Fibroblast of mammary gland (primary cell): ENCODE data around the gene DNM2.
"Not testable (repeated sequence)": the region's sequence is repeated elsewhere in the genome, so short reads cannot be mapped to it uniquely, and the experiment has no call there.

Experiments used
- DNase-seq: peaks from one replicate; pipeline ENCODE4 v3.0.0-alpha.2; 2010; ENCODE audit warnings: low read depth
- H3K4me3 ChIP-seq: 2 replicates; pipeline ENCODE4 v1.5.1; 2011; ENCODE audit warnings: low read depth, mild to moderate bottlenecking, low read length, moderate library complexity; ENCODE audit not compliant: control insufficient read depth
- CTCF ChIP-seq: conservative IDR thresholded peaks from 2 replicates; pipeline ENCODE4 v1.5.1; 2011; ENCODE audit warnings: low read depth, low read length, inconsistent platforms; ENCODE audit not compliant: control insufficient read depth, insufficient read depth

The DNM2 gene

GRCh38 chr19:10848230-10848856, 130.5 kb downstream of the DNM2 start, which contains the start of gene C19orf38:
Gene C19orf38, plus strand, starts transcription at chr19:10848415. Its CDS starts 94 bp downstream, at chr19:10848509.
- DNase-seq, result no peak
- H3K4me3 ChIP-seq, result no peak within 1 kb of the TSS
- no peak for TF ChIP-seq CTCF

- H3K4me3 ChIP-seq, result no peak overlapping the region
- no peak for TF ChIP-seq CTCF
- DNase-seq, result no peak
Measured at GRCh38 chr19:10850631-10851030, 132.8 kb downstream of the DNM2 start.

GRCh38 chr19:10852098-10852800, 134.4 kb downstream of the DNM2 start:
- peak; percentile 49 for DNase-seq
- no peak for TF ChIP-seq CTCF
- H3K4me3 ChIP-seq, result no peak overlapping the region

- no peak overlapping the region for H3K4me3 ChIP-seq
- DNase-seq, result no peak
- TF ChIP-seq CTCF, result no peak
Measured at GRCh38 chr19:10852941-10853340, 135.1 kb downstream of the DNM2 start.

- no peak overlapping the region for H3K4me3 ChIP-seq
- no peak for TF ChIP-seq CTCF
- DNase-seq, result no peak
Measured at GRCh38 chr19:10854350-10855089, 136.6 kb downstream of the DNM2 start.

- peak; percentile 49 for TF ChIP-seq CTCF
- no peak overlapping the region for H3K4me3 ChIP-seq
- DNase-seq, result no peak
Measured at GRCh38 chr19:10855879-10856522, 138.1 kb downstream of the DNM2 start.

- not testable (repeated sequence) for DNase-seq, H3K4me3 ChIP-seq
Measured at GRCh38 chr19:10856899-10857298, 139.0 kb downstream of the DNM2 start.
